K562 (cell line): Measurements from ENCODE around the gene DEFB113. TPM values are rescaled to one million over a fixed set of nuclear protein-coding genes. Genes with fewer than 3 reads are reported as not detected.

Experiments
- ARNT ChIP-seq, 2 experiments: fragments of 450-650 bp; IDR thresholded peaks; 2 replicates each; pipeline ENCODE4 v1.6.1; 2016; ENCODE audit warnings: mild to moderate bottlenecking in 1 of 2
- CBFA2T3 ChIP-seq: fragments of 450-650 bp; IDR thresholded peaks from 2 replicates; pipeline ENCODE4 v1.6.1; 2017
- CBX3 ChIP-seq, 2 experiments: IDR thresholded peaks; 1 replicate in 1 of 2; 2 replicates in 1 of 2; pipeline ENCODE4 v1.6.1; 2012; ENCODE audit warnings: inconsistent platforms in 2 of 2, low read length in 2 of 2, borderline replicate concordance in 1 of 2, control low read depth in 1 of 2
- CCNT2 ChIP-seq: IDR thresholded peaks from 2 replicates; pipeline ENCODE4 v1.6.1; 2011; ENCODE audit warnings: borderline replicate concordance, low read depth, mild to moderate bottlenecking, moderate library complexity, mixed read lengths, low read length; ENCODE audit not compliant: insufficient read length; ENCODE audit errors: extremely low read depth
- ETV5 ChIP-seq: sonication (generic); formaldehyde crosslinking; IDR thresholded peaks from 2 replicates; pipeline ENCODE4 v1.4.0; 2020; ENCODE audit warnings: low read depth, mild to moderate bottlenecking, missing genetic modification reagents
- HDAC6 ChIP-seq: IDR thresholded peaks from 2 replicates; pipeline ENCODE4 v1.6.1; 2012; ENCODE audit warnings: low read depth, mild to moderate bottlenecking, control low read depth, inconsistent platforms, low read length, moderate library complexity
- HOMEZ ChIP-seq: fragments of 250-450 bp; sonication (Bioruptor Pico); IDR thresholded peaks from 2 replicates; pipeline ENCODE4 v1.4.0; 2020; ENCODE audit warnings: mild to moderate bottlenecking, moderate library complexity
- HOXB6 ChIP-seq: fragments of 250-450 bp; sonication (Bioruptor Pico); IDR thresholded peaks from 2 replicates; pipeline ENCODE4 v1.5.1; 2022; ENCODE audit warnings: mild to moderate bottlenecking, borderline replicate concordance
- KAT8 ChIP-seq: fragments of 450-650 bp; IDR thresholded peaks from 2 replicates; pipeline ENCODE4 v1.6.1; 2016; ENCODE audit warnings: low read depth, mild to moderate bottlenecking
- LEF1 ChIP-seq: fragments of 450-650 bp; IDR thresholded peaks from 2 replicates; pipeline ENCODE4 v1.6.1; 2016; ENCODE audit warnings: mild to moderate bottlenecking
- MEF2D ChIP-seq: conservative IDR thresholded peaks from 2 replicates; pipeline ENCODE4 v1.6.1; 2016; ENCODE audit warnings: low read depth, missing genetic modification characterization, missing compliant biosample characterization
- MXD1 ChIP-seq: fragments of 250-450 bp; sonication (Bioruptor Pico); IDR thresholded peaks from 2 replicates; pipeline ENCODE4 v1.8.0; 2021; ENCODE audit warnings: borderline replicate concordance, mild to moderate bottlenecking, moderate library complexity; ENCODE audit not compliant: poor library complexity, severe bottlenecking
- NBN ChIP-seq: fragments of 450-650 bp; IDR thresholded peaks from 2 replicates; pipeline ENCODE4 v1.6.1; 2016; ENCODE audit warnings: low read depth, mild to moderate bottlenecking
- NFIX ChIP-seq: fragments of 250-450 bp; sonication (Bioruptor Pico); IDR thresholded peaks from 2 replicates; pipeline ENCODE4 v1.4.0; 2020; ENCODE audit warnings: low read depth, mild to moderate bottlenecking, moderate library complexity
- NONO ChIP-seq, 2 experiments: fragments of 200-400 bp in 1 of 2; fragments of 450-650 bp in 1 of 2; formaldehyde crosslinking in 1 of 2; IDR thresholded peaks; 2 replicates each; pipeline ENCODE4 v1.6.1; 2017; ENCODE audit warnings: low read depth in 2 of 2, mild to moderate bottlenecking in 2 of 2, moderate library complexity in 2 of 2, low read length in 1 of 2
- POLR3G ChIP-seq: IDR thresholded peaks from 2 replicates; pipeline ENCODE4 v1.6.1; 2011; ENCODE audit not compliant: insufficient read length, insufficient replicate concordance; ENCODE audit errors: extremely low read depth
- RBM17 ChIP-seq: fragments of 200-400 bp; formaldehyde crosslinking; IDR thresholded peaks from 2 replicates; pipeline ENCODE4 v1.6.1; 2017; ENCODE audit warnings: low read depth, mild to moderate bottlenecking, low read length, borderline replicate concordance
- TAL1 ChIP-seq: fragments of 450-650 bp; IDR thresholded peaks from 2 replicates; pipeline ENCODE4 v1.6.1; 2016; ENCODE audit warnings: mild to moderate bottlenecking
- TCF7 ChIP-seq: sonication (generic); IDR thresholded peaks from 2 replicates; pipeline ENCODE4 v1.6.1; 2016; ENCODE audit warnings: antibody characterized with exemption, borderline replicate concordance
- TFAP4 ChIP-seq: sonication (generic); formaldehyde crosslinking; IDR thresholded peaks from 2 replicates; pipeline ENCODE4 v1.8.0; 2022; ENCODE audit warnings: missing genetic modification reagents, mild to moderate bottlenecking, moderate library complexity, borderline replicate concordance
- THRA ChIP-seq: fragments of 450-650 bp; IDR thresholded peaks from 2 replicates; pipeline ENCODE4 v1.6.1; 2017; ENCODE audit warnings: mild to moderate bottlenecking, moderate library complexity
- ZC3H8 ChIP-seq: fragments of 450-650 bp; IDR thresholded peaks from 2 replicates; pipeline ENCODE4 v1.6.1; 2017
- ZNF3 ChIP-seq: fragments of 250-450 bp; sonication (Bioruptor Pico); IDR thresholded peaks from 2 replicates; pipeline ENCODE4 v1.5.0; 2021; ENCODE audit warnings: mild to moderate bottlenecking, moderate library complexity
- ZNF507 ChIP-seq: conservative IDR thresholded peaks from 2 replicates; pipeline ENCODE4 v1.6.1; 2017; ENCODE audit warnings: missing genetic modification characterization, missing compliant biosample characterization
- ZNF77 ChIP-seq: fragments of 250-450 bp; sonication (Bioruptor Pico); IDR thresholded peaks from 2 replicates; pipeline ENCODE4 v1.5.0; 2020
- ZZZ3 ChIP-seq: fragments of 450-650 bp; IDR thresholded peaks from 2 replicates; pipeline ENCODE4 v1.6.1; 2016; ENCODE audit warnings: antibody characterized with exemption, mild to moderate bottlenecking, moderate library complexity
- polyA plus RNA-seq, 8 experiments: library from polyadenylated mRNA; depleted of rRNA in 4 of 8; stranded (reverse) in 5 of 8; unstranded in 3 of 8; fragments of >200 nt; fragmentation: Nextera tagmentation in 2 of 8; fragmentation: Illumina TruSeq in 1 of 8; extraction: Ambion mirVana in 2 of 8; extraction: Trizol in 1 of 8; gene quantifications; 2 replicates each; pipeline versions ENCODE4 v1.2.1 to v1.2.3, GENCODE V29; 2011 to 2014; ENCODE audit warnings: inconsistent platforms in 1 of 8, missing spikeins in 1 of 8
- total RNA-seq, 7 experiments: library from RNA; depleted of rRNA in 6 of 7; stranded (reverse); fragments of >200 nt in 6 of 7; fragmentation: Illumina TruSeq in 2 of 7; extraction: Trizol in 2 of 7; gene quantifications; 2 replicates each; pipeline versions ENCODE4 v1.2.1 to v1.2.3, GENCODE V29; 2011 to 2021; ENCODE audit warnings: low replicate concordance in 1 of 7

The DEFB113 gene
- total and polyA plus RNA-seq, 9 of the 15 experiments (the other 6 are each of a cell fraction or from before 2014, with no cell fraction given), result not detected

- TF ChIP-seq HOMEZ (CRISPR knock-in tag), result no peak
- no peak for TF ChIP-seq ZC3H8
- TF ChIP-seq MXD1 (CRISPR knock-in tag), result no peak
- TF ChIP-seq ZZZ3, result no peak
- TF ChIP-seq NBN, result no peak
- no peak for TF ChIP-seq ETV5
- no peak for TF ChIP-seq NFIX (CRISPR knock-in tag)
- no peak for TF ChIP-seq ZNF77 (CRISPR knock-in tag)
- no peak for TF ChIP-seq TFAP4 (CRISPR knock-in tag)
- peak; percentile 22; the same call in 1 of the 2 replicates for TF ChIP-seq CBFA2T3
- no peak for TF ChIP-seq RBM17
- no peak for TF ChIP-seq TCF7
- TF ChIP-seq CCNT2, result peak; percentile 38
- TF ChIP-seq ZNF3 (CRISPR knock-in tag), result no peak
- no peak for TF ChIP-seq NONO (IDR thresholded peaks at IDR 0.05; ENCODE audit: low read depth in 2 of 2, low read length in 1 of 2)
- TF ChIP-seq HOXB6, result no peak
- TF ChIP-seq LEF1, result peak; percentile 93
- no peak for TF ChIP-seq THRA
- TF ChIP-seq ARNT (IDR thresholded peaks at IDR 0.05), result peak in 1 of 2 experiments; percentile 92; a peak in 1 of 4 replicates
- no peak for TF ChIP-seq KAT8
- no peak for TF ChIP-seq TAL1
- peak; percentile 87 for TF ChIP-seq MEF2D (tag)
- TF ChIP-seq CBX3 (IDR thresholded peaks at IDR 0.05; ENCODE audit: borderline replicate concordance in 1 of 2, low read length in 2 of 2), result peak in 1 of 2 experiments; percentile 85; a peak in 1 of 3 replicates
- TF ChIP-seq ZNF507 (tag), result no peak
- TF ChIP-seq HDAC6, result no peak
- TF ChIP-seq POLR3G, result no peak
Observed at GRCh38 chr6:49939993-49940498, 29.4 kb downstream of the DEFB113 start (continued).
